ENCODE data around the gene IL36A. TPM values are rescaled to one million over a fixed set of nuclear protein-coding genes. Genes with fewer than 3 reads are reported as not detected.

IL36A gene
- total and polyA plus RNA-seq, 2 donors from 2014 or later: not detected

- peaks cover 0 to 9% (median 2%) of the 10 kb centered on the region in 3 donors for H3K9me3 ChIP-seq (ENCODE audit: control insufficient read depth in 2 of 3, insufficient read depth in 1 of 3, low read length in 3 of 3)
- DNase-seq (no peak), FAIRE-seq (no peak)
- H3K27me3 ChIP-seq (ENCODE audit: control insufficient read depth, insufficient read depth, low read length): no peaks in the 10 kb centered on the region
- H3K36me3 ChIP-seq (ENCODE audit: control insufficient read depth in 2 of 3, insufficient read depth in 3 of 3, low read length in 3 of 3): no peaks in the 10 kb centered on the region
- TF ChIP-seq CTCF (IDR thresholded peaks at IDR 0.05; ENCODE audit: borderline replicate concordance, extremely low read depth, insufficient read depth): no peak
- H3K27ac ChIP-seq (ENCODE audit: low read depth in 2 of 2, low read length in 2 of 2): no peak overlapping the region
- H3K4me3 ChIP-seq (ENCODE audit: low read length in 3 of 3): no peak overlapping the region
- intact Hi-C loops (cut with DNase I): no loop called here
- no peaks in the 10 kb centered on the region for H3K4me1 ChIP-seq (ENCODE audit: control insufficient read depth in 2 of 3, insufficient read depth in 2 of 3, low read depth in 1 of 3, low read length in 3 of 3)
- no peak overlapping the region for H3K9ac ChIP-seq (ENCODE audit: low read length in 3 of 3)
Observed at GRCh38 chr2:112989611-112990010, 15.6 kb upstream of the IL36A start.

- intact Hi-C loops (cut with DNase I): no loop called here
- TF ChIP-seq CTCF (IDR thresholded peaks at IDR 0.05; ENCODE audit: borderline replicate concordance, extremely low read depth, insufficient read depth): no peak
- no peaks in the 10 kb centered on the region for H3K27me3 ChIP-seq (ENCODE audit: control insufficient read depth, insufficient read depth, low read length)
Observed at GRCh38 chr2:112993831-112994230, 11.4 kb upstream of the IL36A start.

GRCh38 chr2:112994648-112995047 lies 10.6 kb upstream of the IL36A start:
- Histone ChIP-seq H3K27ac (ENCODE audit: low read depth in 2 of 2, low read length in 2 of 2) (no peak overlapping the region), H3K9ac (ENCODE audit: low read length in 3 of 3) (no peak overlapping the region), H3K4me1 (ENCODE audit: control insufficient read depth in 2 of 3, insufficient read depth in 2 of 3, low read depth in 1 of 3, low read length in 3 of 3) (no peaks in the 10 kb centered on the region), H3K4me3 (ENCODE audit: low read length in 3 of 3) (no peak overlapping the region), H3K36me3 (ENCODE audit: control insufficient read depth in 2 of 3, insufficient read depth in 3 of 3, low read length in 3 of 3) (no peaks in the 10 kb centered on the region), H3K9me3 (ENCODE audit: control insufficient read depth in 2 of 3, insufficient read depth in 1 of 3, low read length in 3 of 3) (peaks cover 0 to 9% (median 2%) of the 10 kb centered on the region in 3 donors), H3K27me3 (ENCODE audit: control insufficient read depth, insufficient read depth, low read length) (no peaks in the 10 kb centered on the region)
- intact Hi-C loops (cut with DNase I): no loop called here
- no peak for DNase-seq
- FAIRE-seq: no peak
- no peak for TF ChIP-seq CTCF (IDR thresholded peaks at IDR 0.05; ENCODE audit: borderline replicate concordance, extremely low read depth, insufficient read depth)

More at GRCh38 chr2:112993831-112994230, 11.4 kb upstream of the IL36A start:
- H3K9me3 ChIP-seq (ENCODE audit: control insufficient read depth in 2 of 3, insufficient read depth in 1 of 3, low read length in 3 of 3): peaks cover 0 to 9% (median 2%) of the 10 kb centered on the region in 3 donors
- no peak overlapping the region for H3K4me3 ChIP-seq (ENCODE audit: low read length in 3 of 3)
- H3K9ac ChIP-seq (ENCODE audit: low read length in 3 of 3): no peak overlapping the region
- no peak for FAIRE-seq
- DNase-seq: no peak
- H3K36me3 ChIP-seq (ENCODE audit: control insufficient read depth in 2 of 3, insufficient read depth in 3 of 3, low read length in 3 of 3): no peaks in the 10 kb centered on the region
- no peak overlapping the region for H3K27ac ChIP-seq (ENCODE audit: low read depth in 2 of 2, low read length in 2 of 2)
- no peaks in the 10 kb centered on the region for H3K4me1 ChIP-seq (ENCODE audit: control insufficient read depth in 2 of 3, insufficient read depth in 2 of 3, low read depth in 1 of 3, low read length in 3 of 3)

GRCh38 chr2:112995346-112995920 lies 9.8 kb upstream of the IL36A start:
- no peak overlapping the region for H3K4me3 ChIP-seq (ENCODE audit: low read length in 3 of 3)
- H3K9ac ChIP-seq (ENCODE audit: low read length in 3 of 3): no peak overlapping the region
- DNase-seq (no peak), FAIRE-seq (no peak)
- H3K9me3 ChIP-seq (ENCODE audit: control insufficient read depth in 2 of 3, insufficient read depth in 1 of 3, low read length in 3 of 3): peaks cover 0 to 17% (median 0%) of the 10 kb centered on the region in 3 donors
- H3K27ac ChIP-seq (ENCODE audit: low read depth in 2 of 2, low read length in 2 of 2): no peak overlapping the region
- H3K36me3 ChIP-seq (ENCODE audit: control insufficient read depth in 2 of 3, insufficient read depth in 3 of 3, low read length in 3 of 3): no peaks in the 10 kb centered on the region
- H3K4me1 ChIP-seq (ENCODE audit: control insufficient read depth in 2 of 3, insufficient read depth in 2 of 3, low read depth in 1 of 3, low read length in 3 of 3): no peaks in the 10 kb centered on the region
- H3K27me3 ChIP-seq (ENCODE audit: control insufficient read depth, insufficient read depth, low read length): no peaks in the 10 kb centered on the region
- intact Hi-C loops (cut with DNase I): no loop called here
- TF ChIP-seq CTCF (IDR thresholded peaks at IDR 0.05; ENCODE audit: borderline replicate concordance, extremely low read depth, insufficient read depth): no peak
